NCI-H2107 treated with DMSO at 0.1 percent for 48 hours (cell line): ENCODE measurements around the gene MAML2.

Experiments
- DNase-seq: peaks from one replicate; lab custom pipeline; 2025; ENCODE audit not compliant: unreplicated experiment; lab: John Stamatoyannopoulos, UW

MAML2 gene

DNA sequence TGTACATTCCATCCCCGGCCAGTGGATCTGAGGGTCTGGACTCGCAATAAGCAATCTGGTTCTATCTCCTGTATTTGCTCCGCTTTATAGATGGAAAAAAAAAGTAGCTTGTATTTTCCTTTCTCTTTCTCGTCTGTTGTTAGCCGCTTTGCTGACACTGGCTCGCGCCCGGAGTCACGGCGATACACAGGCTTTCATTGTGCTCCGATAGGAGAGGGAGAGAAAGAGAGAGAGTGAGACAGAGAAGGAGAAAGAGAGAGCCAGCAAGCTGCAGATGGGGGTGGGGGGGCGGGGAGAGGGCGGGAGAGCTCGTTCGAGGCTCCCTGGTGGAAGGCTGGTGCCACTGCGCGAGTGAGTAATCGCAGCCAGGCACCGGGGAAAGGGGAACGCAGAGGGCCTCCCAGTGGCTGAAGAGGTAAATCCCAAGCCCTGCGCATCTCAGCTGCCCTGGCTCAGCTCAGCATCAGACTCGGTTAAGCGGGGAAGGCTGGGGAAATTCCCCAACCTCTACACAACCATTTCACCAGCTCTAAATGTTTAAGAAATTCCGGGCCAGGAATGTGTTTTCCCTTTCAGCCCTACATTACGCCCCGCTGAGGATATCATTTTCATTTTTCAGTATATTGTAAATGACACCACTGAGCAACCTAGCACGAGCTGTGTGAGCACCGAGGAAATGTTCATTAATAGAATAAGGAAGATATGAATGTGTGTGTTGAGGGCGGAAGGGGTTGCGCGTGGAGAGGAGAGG lies at the start of gene MAML2:
TSS of gene MAML2 (minus strand) at position 235 of the 751 bp plus-strand sequence. CDS start 1,300 bp downstream, outside the sequence.
- DNase-seq: peak; percentile 80

DNA sequence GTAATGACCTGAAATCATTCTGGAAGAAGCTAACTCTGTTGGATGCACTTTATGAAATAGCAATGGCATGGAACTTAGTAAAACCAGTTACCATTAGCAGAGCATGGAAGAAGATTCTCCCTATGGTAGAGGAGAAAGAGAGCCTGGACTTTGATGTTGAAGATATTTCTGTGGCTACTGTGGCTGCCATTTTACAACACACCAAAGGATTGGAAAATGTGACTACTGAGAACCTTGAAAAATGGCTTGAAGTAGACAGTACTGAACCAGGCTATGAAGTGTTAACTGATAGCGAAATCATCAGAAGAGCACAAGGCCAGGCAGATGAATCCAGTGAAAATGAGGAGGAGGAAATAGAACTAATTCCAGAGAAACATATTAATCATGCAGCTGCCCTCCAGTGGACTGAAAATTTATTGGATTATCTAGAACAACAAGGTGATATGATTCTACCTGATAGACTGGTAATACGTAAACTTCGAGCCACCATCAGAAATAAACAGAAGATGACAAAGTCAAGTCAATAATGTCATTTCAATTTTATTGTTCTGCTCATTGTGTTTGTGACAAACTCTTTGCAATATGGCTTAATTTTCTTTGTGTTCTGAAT lies 48.8 kb upstream of the MAML2 start:
- no peak for DNase-seq

DNA sequence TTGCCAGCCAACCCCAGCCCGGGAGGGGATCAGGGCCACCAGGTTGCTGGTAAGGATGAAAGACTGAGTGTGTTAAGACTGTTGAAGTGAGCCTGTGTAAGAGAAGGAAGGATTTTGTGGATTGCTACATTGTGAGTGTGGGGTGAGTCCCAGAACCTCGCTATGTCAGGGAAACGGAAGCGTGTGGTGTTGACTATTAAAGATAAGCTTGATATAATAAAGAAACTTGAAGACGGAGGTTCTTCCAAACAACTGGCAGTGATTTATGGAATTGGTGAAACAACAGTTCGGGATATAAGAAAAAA lies 47.4 kb upstream of the MAML2 start:
- no peak for DNase-seq

DNA sequence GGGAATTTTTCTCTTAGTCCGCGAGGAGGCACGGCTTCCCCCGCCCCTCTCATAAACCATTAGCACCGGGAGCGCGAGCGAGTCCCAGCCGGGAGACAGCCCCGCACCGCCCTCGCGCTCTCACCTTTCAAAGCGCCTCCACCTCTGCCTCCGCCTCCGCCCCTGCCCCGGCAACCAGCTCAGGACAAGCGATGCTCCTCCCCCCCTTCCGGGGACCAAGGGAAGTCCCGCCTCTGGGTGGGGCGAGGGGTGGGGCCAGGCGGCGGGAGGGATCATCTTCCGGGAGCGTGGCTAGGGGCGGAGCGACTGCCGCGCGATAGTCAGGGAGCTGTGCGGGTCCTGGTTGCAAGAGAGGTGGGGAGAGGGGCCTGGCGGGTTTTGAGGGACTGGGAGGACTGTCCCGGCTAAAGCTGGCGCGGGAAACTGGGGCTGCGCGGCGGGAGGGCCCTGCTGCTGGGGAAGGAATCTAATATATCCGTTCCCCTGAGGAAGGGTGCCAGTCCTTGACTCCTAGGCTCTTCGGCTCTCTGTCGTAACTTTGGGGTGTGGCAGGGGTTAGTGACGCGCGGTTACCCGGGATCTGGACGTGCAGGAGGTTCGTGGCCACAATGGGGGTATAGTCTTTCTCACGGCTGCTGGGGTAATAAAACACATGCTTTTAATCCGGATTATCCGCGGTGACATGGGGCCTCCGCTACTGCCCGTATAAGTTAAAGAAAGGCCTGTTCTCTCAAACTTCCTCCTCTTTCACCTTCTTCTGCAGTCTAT lies 46.9 kb upstream of the MAML2 start, which contains the start of the genes CCDC82 and JRKL:
TSS of gene CCDC82 (minus strand) at position 193 of the 768 bp plus-strand sequence. CDS start 5,165 bp downstream, outside the sequence.
TSS of gene JRKL (plus strand) at position 294 of the 768 bp plus-strand sequence. CDS start 637 bp downstream, outside the sequence.
- peak; percentile 81 for DNase-seq

DNA sequence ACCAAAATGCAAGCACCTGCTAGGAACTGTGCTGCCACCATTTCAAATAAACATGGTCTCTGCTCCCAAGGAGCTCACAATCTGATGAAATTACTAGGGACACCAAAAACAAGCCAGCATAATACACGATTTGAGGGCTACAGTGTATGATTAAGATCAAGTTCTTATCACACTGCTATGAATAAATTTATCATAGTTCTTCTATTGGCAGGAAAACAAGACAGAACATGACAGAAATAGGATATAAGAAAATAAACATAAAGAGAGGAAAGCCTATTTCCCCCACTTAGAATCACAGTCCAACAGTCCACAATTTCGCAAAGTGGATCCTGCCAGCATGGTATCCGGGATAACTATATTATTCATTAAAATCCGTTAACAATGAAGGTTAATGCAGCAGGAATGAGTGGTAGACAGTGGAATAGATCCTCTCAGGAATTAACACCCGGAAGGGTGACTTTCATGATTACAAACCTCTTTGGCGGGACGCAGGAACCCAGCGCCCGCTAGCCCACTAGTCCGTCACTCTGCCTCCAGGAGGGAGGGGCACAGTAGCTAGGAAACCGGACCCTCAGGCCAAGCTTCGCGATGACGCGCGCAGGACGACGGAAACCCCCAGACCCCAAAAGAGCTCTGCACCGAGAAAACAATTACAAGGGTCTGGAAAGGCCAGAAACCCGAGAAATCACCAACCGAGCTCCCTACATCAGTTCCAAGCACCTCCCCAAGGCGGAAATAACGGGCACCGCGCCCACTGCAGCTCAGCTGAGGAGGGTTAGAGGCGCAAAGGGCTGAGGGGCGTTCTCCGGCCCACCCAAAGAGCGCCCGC lies 46.1 kb upstream of the MAML2 start:
- DNase-seq: peak; percentile 49

DNA sequence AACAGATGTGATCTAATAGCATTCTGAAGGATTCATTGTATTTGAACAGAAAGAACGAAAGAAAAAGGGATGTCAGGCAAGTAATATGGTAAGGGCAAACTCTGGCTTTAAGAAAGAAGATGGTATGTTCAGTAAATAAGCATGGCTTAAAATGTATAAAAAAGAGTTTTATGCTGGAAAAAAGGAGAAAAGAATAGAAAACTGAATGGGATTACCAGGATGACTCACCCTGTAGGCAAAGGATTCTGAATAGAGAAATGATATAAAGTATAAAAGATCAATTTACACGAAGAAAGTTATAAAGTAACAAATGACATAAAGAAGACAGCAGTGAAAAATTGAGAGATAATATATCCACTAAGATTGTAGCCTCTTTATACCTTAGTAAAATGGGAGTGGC lies 42.2 kb upstream of the MAML2 start:
- DNase-seq: no peak

DNA sequence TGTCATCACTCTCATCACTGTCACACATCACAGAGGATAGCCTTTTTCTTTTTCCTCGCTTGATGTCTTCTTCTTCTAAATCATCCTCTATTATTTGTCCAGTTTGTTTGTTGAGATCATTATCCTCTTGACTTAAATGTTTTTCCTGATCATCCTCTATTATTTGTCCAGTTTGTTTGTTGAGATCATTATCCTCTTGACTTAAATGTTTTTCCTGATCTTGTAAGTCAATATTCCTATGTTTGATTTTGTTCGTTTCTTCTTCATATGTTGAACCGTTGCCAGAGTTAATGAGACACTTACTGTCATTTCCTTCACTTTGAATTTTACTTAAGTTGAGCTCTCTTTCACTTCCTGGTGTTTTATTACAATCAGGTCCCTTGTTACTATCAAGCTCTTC lies 41.2 kb upstream of the MAML2 start:
- DNase-seq: no peak

DNA sequence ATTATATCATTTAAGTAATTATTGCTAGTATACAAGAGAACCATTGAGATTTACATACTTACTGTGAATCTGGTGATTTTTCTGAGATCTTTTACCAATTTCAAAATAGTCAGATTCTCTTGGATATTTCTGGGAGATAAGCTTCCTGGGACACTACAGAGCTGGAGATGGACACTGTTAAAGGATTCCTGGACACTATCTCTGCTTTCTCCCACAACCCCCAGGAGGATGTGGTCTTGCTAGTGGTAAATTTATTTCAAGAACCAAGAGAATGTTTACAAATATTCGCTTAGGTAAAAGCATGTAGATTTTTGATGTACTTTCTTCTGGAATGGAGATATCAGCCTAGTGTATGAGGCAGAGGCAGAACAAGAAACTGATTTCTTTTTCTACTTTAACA lies 33.8 kb upstream of the MAML2 start:
- DNase-seq: no peak

DNA sequence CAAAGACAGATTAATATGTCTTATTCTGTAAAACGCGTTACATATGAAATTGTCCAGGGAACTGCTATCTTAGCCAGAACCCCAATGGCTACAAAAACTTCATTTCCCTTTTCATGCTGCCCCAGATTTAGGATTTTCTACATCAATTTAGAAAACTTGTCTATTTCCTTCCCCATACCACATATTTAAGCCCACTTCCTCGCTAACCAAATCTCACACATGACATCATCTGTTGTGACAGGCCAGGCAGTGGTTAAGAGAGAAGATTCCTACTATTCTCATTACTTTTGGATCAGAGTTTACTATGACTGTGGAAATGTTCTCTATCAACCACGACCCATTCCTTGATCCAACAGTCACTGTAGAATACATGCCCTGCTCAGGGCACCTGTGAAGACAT lies 30.8 kb upstream of the MAML2 start:
- no peak for DNase-seq

DNA sequence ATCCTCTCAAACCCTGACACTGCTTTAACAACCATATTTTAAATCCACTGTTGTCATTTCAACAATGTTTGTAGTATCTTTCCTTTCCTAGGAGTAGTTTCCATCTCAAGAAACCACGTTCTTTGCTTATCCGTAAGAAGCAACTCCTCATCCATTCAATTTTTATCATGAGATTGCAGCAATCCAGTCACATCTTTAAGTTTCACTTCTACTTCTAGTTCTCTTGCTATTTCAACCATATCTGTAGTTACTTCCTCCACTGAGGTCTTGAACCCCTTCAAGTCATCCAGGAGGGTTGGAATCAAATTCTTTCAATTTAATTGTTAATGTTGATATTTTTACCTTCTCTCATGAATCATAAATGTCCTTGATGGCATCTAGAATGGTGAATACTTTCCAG lies 24.3 kb upstream of the MAML2 start:
- no peak for DNase-seq

DNA sequence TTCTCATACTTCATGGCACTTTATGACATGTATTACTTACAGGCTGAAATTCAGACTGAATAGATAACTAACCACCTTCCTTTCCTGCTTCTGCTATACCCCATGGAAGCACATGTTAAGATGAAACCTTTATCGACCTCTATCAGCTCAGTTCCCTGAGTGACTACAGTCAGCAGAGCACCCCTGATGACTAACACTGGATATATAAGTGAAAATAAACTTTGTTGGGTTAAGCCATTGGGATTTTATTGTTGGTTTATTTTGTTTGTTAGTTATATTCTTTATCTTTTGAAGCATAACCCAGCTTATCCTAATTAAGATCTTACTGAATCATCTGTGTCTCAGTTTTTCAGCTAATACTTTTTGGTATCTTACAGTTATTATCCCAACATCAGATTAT lies 23.0 kb upstream of the MAML2 start:
- no peak for DNase-seq

DNA sequence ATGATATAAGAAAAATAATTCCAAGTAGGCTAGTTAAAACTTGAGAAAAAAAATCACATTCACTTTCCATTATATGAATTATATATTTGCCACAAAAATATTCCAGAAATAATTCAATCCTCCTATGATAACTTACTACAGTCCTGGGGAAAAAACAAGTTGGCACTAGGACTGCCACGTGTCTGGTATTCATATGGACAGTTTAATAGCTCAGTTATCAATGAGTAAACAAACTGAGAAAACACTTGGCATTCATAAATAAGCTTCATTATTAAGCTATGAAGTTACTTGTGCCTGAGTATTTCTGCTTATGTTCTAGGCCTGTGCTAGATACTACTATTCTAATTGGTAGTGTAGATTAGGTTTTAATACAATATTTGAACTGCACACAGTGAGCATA lies 22.5 kb upstream of the MAML2 start:
- DNase-seq: no peak

DNA sequence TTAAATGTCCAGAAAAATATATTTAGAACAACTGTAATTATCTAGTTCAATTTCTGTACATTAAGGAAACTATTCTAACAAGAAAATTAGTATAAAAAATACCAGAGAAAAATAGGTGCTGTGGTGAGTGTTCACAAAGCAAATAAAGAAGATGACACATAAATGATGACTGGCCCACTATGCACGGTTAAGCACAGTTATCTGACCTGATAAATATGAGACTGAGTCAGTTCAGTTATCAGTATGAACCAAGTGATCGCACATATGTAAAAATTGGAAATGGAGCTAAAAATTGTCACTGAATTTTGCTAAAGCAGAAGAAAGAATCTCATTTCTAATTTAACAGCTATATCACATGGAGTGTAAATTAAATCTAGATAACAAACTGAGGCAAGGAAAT lies 18.8 kb upstream of the MAML2 start:
- DNase-seq: no peak

DNA sequence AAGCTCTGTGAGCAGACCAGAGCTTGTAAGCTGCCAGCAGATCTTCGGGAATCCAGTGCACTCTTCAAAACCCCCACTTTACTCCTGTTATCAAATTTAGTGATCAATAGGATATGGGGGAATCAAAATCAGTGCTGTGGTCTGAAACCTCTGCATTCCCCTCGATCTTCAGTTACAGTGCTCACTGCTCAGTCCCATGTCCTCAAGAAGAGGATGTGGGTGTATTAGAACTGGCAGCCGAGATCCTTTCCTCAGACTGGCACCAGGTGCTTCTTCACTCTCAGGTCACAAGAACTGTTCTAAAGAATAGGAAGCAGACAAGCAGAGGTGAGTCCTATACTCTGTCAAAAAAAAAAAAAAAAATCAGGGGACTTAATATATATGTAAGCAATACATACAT lies 15.3 kb upstream of the MAML2 start:
- no peak for DNase-seq

DNA sequence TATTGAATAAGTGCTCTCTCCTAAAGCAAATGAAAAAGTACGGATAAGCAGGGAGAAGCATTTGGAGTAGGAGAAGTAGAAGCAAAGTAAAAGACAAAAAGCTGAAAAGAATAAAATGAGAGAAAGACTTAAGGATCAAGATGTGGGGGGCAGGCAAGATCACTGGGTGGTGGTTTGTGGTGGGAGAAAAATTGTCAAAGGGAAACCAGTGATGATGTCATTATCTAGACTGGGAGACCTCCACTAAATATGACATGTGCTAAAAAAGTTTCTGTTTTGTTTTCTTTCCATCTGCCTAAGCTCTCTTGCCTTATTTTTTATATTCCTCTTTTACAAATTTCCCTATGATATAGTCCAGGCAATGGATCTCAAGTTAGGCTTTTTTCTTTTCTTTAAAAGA lies 14.8 kb upstream of the MAML2 start:
- DNase-seq: no peak

DNA sequence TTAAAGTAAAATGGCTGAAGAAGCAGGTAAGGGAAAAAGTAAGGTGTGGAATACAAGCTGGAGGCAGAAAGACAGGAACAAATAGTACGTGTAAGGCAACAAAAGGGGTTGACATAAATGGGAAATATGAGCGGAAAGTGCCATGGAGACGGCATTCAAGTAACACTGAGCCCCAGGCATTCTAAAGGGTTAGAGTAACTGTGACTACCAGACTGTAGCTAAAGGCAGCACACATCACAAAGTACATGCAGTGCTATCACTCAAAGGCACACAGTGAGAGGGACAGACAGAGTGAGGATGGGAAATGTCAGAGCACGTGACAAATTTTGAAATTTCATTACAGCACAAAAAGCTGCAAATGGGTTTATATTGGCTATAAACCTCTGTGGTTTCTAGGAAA lies 13.9 kb upstream of the MAML2 start:
- DNase-seq: no peak

DNA sequence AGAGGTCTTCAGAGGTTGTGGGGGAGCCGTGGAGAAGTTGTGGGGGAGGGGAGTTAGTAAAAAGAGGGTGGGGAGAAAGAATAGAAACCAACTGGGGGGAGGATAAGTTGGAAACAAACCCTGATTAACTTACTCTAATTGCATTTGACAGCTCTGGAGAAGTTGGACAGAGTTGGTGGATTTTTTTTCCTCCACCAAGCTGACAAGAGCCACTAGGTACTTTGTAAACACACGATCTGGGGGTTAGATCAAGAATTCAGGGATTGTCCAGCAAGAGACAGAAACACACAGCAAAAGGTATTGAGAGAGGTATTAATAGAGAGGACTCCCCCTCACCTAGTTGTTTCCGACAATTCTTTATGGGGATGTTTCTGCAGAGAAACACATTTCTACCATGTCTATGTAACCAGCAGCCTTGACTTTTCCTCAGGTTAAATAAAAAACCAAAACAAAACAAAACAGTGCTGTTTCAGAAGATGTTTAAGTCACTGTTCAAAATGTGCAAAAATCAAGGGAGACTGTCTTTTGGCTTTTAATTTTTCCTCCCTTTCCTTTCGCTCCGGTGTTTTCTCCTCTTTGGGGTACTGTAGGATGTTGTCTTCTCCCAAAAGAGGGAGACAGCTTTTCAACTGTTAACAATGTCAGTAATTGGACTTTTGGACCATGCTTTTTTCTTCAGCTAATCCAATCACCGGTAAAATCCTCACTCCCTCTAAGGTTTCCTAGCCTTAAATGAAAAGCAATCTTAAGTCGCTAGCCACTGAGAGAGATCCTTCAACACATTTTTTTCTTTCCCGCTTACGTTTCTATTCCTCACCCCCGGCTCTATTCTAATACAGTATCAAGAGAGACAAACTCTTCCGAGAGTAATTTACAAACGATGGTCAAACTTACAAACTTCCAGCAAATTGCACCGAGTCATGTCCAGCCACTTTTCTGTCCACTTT lies 708 bp downstream of the MAML2 start:
- DNase-seq: peak; percentile 57

DNA sequence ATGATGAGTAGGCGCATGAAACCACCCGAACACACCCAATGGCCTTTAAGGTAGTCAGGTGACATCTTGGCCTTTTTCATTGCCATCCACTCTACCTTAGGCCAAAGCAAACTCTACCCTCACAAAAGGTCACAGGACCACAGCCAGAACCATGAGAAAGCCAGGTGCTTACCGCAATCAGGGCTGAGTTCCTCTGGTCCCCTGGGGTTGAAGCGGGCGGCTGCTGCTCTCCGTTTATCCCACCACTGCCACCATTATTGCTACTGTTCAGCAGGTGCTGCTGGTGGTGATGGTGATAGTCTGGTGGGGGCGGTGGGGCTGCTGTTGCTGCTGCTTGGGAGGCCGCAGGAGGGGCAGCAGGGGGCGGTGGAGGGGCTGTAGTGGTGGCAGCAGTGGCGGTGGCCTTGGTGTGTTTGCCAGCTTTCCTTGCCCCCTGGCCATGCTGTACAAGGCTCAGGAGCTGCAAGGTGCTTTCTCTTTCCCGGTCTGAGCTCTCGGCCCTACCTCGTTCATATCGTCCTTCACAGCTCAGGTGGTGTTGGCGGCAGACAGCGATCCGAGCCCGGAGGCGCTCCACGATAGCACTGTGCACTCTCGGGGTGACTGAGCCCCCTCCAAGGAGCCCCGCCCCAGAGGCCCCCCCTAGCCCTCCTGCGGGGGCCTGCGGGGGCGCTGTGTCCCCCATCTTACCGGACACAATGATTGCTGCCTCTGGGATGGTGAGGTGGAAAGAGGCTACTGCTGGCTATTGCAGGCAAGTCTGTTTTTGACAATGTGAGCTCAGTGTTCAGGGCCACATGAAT lies 1.6 kb downstream of the MAML2 start:
- peak; percentile 31 for DNase-seq

DNA sequence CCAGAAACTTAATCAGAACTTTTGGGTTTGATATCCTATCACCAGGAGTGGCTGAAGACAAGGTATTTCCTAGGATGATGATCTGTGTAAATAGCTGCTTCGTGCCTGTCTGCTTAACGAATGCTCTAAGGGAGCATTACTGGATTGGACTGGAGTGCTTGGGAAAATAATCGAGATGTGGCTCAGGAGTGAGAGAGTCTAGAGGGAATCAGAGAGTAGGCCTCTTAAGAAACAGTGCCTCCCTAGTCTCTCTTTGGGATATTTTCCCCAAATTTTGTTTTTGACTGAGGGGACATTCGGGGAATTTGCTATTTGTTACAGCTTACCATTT lies 2.5 kb downstream of the MAML2 start:
- no peak for DNase-seq
